HCT116 (cell line): ENCODE data around the gene ALDH2. TPM values are rescaled to one million over a fixed set of nuclear protein-coding genes. Genes with fewer than 3 reads are reported as not detected.

Experiments used
- ATAC-seq: fragments of 200-7000 bp; cut with Tn5 transposase; 2 replicates; pipeline ENCODE4 v1.9.1; 2020; ENCODE audit warnings: mild to moderate bottlenecking, moderate library complexity
- BruUV-seq: library from RNA; stranded (reverse); fragments of 400-500 nt; replicated peaks from 2 replicates; lab custom pipeline; 2021; lab: Mats Ljungman, UMichigan
- CTCF ChIA-PET: fragments of 300-600 bp; sonication (Branson Sonifier 250); formaldehyde crosslinking; loops from one replicate; lab custom pipeline; 2021; ENCODE audit warnings: antibody characterized with exemption; lab: Charles Lee
- POLR2A ChIA-PET: fragments of 300-600, 350-600 bp; sonication (Branson Sonifier 250); formaldehyde crosslinking; loops from one replicate; lab custom pipeline; 2021; ENCODE audit warnings: antibody characterized with exemption; lab: Charles Lee
- RAD21 ChIA-PET, 2 experiments: fragments of 300-600 bp; sonication (Branson Sonifier 250); formaldehyde crosslinking; loops; one replicate each; lab custom pipeline; 2023; ENCODE audit warnings: low total read pairs in 2 of 2; ENCODE audit not compliant: uncharacterized antibody in 2 of 2, unreplicated experiment in 2 of 2, low non-redundant PET in 1 of 2; lab: Charles Lee
- DNase-seq: peaks from one replicate; pipeline ENCODE4 v3.0.0-alpha.2; 2010; ENCODE audit warnings: low read depth, low spot score
- H2AFZ ChIP-seq: fragments of 200-600 bp; shearing (Covaris generic), sonication (generic); 2 replicates; pipeline ENCODE4 v1.6.1; 2017; ENCODE audit warnings: low read depth, mixed run types, mixed read lengths, antibody characterized with exemption, low read length; ENCODE audit not compliant: poor library complexity, severe bottlenecking
- H3K27ac ChIP-seq: 2 replicates; pipeline ENCODE4 v1.5.1; 2012; ENCODE audit warnings: low read depth, low read length
- H3K27me3 ChIP-seq: fragments of 200-600 bp; sonication (generic); 2 replicates; pipeline ENCODE4 v1.6.1; 2016; ENCODE audit warnings: mixed run types, low read length, mixed read lengths; ENCODE audit not compliant: insufficient read depth
- H3K36me3 ChIP-seq, 2 experiments: fragments of 200-500 bp in 1 of 2; fragments of 200-600 bp in 1 of 2; sonication (Bioruptor generic) in 1 of 2; sonication (generic) in 1 of 2; 2 replicates each; pipeline versions ENCODE4 v1.5.1 to v1.6.1; 2014 to 2016; ENCODE audit warnings: low read length in 2 of 2, inconsistent platforms in 1 of 2, mixed read lengths in 1 of 2, mixed run types in 1 of 2; ENCODE audit not compliant: insufficient read depth in 2 of 2, control insufficient read depth in 1 of 2
- H3K4me1 ChIP-seq, 2 experiments: fragments of 200-600 bp in 1 of 2; sonication (generic) in 1 of 2; 2 replicates each; pipeline versions ENCODE4 v1.5.1 to v1.6.1; 2012 to 2017; ENCODE audit warnings: low read length in 2 of 2, inconsistent platforms in 1 of 2, mild to moderate bottlenecking in 1 of 2, mixed read lengths in 1 of 2, mixed run types in 1 of 2, moderate library complexity in 1 of 2; ENCODE audit not compliant: insufficient read depth in 2 of 2, control insufficient read depth in 1 of 2
- H3K4me2 ChIP-seq: fragments of 200-600 bp; sonication (generic); 2 replicates; pipeline ENCODE4 v1.6.1; 2017; ENCODE audit warnings: mixed run types, low read length, mixed read lengths
- H3K4me3 ChIP-seq, 2 experiments: fragments of 200-600 bp in 1 of 2; sonication (generic) in 1 of 2; replicated peaks in 1 of 2; 2 replicates each; pipeline ENCODE4 v1.5.1; 2011 to 2016; ENCODE audit warnings: low read length in 2 of 2, control low read depth in 1 of 2, low read depth in 1 of 2, mild to moderate bottlenecking in 1 of 2, mixed read lengths in 1 of 2, mixed run types in 1 of 2
- H3K79me2 ChIP-seq: fragments of 200-600 bp; sonication (generic); 2 replicates; pipeline ENCODE4 v1.6.1; 2017; ENCODE audit warnings: mild to moderate bottlenecking, mixed run types, low read length, moderate library complexity, mixed read lengths; ENCODE audit not compliant: insufficient read depth
- H3K9ac ChIP-seq: fragments of 200-600 bp; sonication (generic); 2 replicates; pipeline ENCODE4 v1.6.1; 2016; ENCODE audit warnings: low read length, mixed read lengths
- H3K9me2 ChIP-seq: fragments of 200-600 bp; sonication (generic), shearing (Covaris generic); 2 replicates; pipeline ENCODE4 v1.6.1; 2017; ENCODE audit warnings: mixed run types, mild to moderate bottlenecking, moderate library complexity; ENCODE audit not compliant: insufficient read depth
- H3K9me3 ChIP-seq, 2 experiments: fragments of 200-500 bp in 1 of 2; fragments of 200-600 bp in 1 of 2; sonication (Bioruptor generic) in 1 of 2; sonication (generic) in 1 of 2; 2 replicates each; pipeline ENCODE4 v1.6.1; 2014 to 2017; ENCODE audit warnings: low read length in 2 of 2, mixed read lengths in 2 of 2, inconsistent platforms in 1 of 2, low read depth in 1 of 2, mild to moderate bottlenecking in 1 of 2, mixed run types in 1 of 2, moderate library complexity in 1 of 2; ENCODE audit not compliant: control insufficient read depth in 1 of 2, insufficient read depth in 1 of 2
- H4K20me1 ChIP-seq: fragments of 200-600 bp; sonication (generic), shearing (Covaris generic); 2 replicates; pipeline ENCODE4 v1.6.1; 2017; ENCODE audit warnings: mixed run types, mild to moderate bottlenecking, moderate library complexity; ENCODE audit not compliant: insufficient read depth
- ATF3 ChIP-seq: IDR thresholded peaks from 2 replicates; pipeline ENCODE4 v1.6.1; 2012
- ELF1 ChIP-seq: IDR thresholded peaks from 2 replicates; pipeline ENCODE4 v1.6.1; 2012; ENCODE audit warnings: low read depth, borderline replicate concordance
- JUND ChIP-seq: IDR thresholded peaks from 2 replicates; pipeline ENCODE4 v1.6.1; 2012
- RAD21 ChIP-seq: IDR thresholded peaks from 2 replicates; pipeline ENCODE4 v1.6.1; 2012; ENCODE audit warnings: low read depth, mild to moderate bottlenecking
- SIN3A ChIP-seq: IDR thresholded peaks from 2 replicates; pipeline ENCODE4 v1.6.1; 2012; ENCODE audit warnings: low read depth
- SRF ChIP-seq: IDR thresholded peaks from 2 replicates; pipeline ENCODE4 v1.6.1; 2012; ENCODE audit warnings: low read depth
- TCF7L2 ChIP-seq: IDR thresholded peaks from 2 replicates; pipeline ENCODE4 v1.7.0; 2011; ENCODE audit warnings: borderline replicate concordance, inconsistent platforms; ENCODE audit not compliant: insufficient read depth, insufficient read length; ENCODE audit errors: extremely low read depth
- YY1 ChIP-seq: IDR thresholded peaks from 2 replicates; pipeline ENCODE4 v1.6.1; 2011; ENCODE audit warnings: low read length, low read depth, moderate library complexity, mild to moderate bottlenecking; ENCODE audit not compliant: insufficient replicate concordance; ENCODE audit errors: extremely low read depth
- ZBTB33 ChIP-seq: IDR thresholded peaks from 2 replicates; pipeline ENCODE4 v1.6.1; 2011; ENCODE audit warnings: mild to moderate bottlenecking, low read length, moderate library complexity; ENCODE audit not compliant: insufficient replicate concordance; ENCODE audit errors: extremely low read depth
- ZFX ChIP-seq: fragments of 450-650 bp; IDR thresholded peaks from 2 replicates; pipeline ENCODE4 v1.6.1; 2017
- intact Hi-C: fragments of 100-400 bp; cut with micrococcal nuclease; formaldehyde crosslinking; loops from 2 replicates; pipeline ENCODE4 v1.10.0; 2022
- total RNA-seq: library from RNA; stranded (reverse); gene quantifications from one replicate; pipeline ENCODE4 v1.2.1, GENCODE V29; 2021; ENCODE audit not compliant: unreplicated experiment
- TF ChIP-seq, protein P1 (sequence below): IDR thresholded peaks from 2 replicates; pipeline ENCODE4 v1.6.1; 2012

The ALDH2 gene
- total RNA-seq, 1 experiment from 2014 or later = 32.9 TPM

DNA sequence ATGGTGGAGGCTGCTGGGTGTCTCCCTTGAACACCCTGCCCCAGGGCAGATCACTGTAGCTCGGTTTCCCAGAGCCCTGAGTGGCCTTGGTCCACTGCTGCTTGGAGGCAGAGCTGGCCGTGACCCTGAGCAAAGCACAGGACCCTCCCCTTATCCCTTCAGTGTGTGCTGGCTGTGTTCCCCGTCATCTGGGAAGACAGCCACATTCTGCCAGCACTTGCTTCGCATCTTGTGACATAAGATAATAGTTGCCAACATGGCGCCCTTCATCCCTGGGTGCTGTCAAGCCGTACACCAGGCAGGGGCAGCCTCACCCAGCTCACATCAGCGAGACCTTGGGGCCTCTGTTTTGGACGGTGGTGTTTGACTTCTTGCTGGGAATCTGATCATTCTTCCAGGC is 12.1 kb upstream of the ALDH2 start:
- intact Hi-C loops = no loop called here
- Histone ChIP-seq H3K9me2 (no peaks in the 10 kb centered on the region), H3K4me1 (no peaks in the 10 kb centered on the region)
- TF ChIP-seq ATF3 (no peak), SIN3A (no peak), ZFX (no peak), ZBTB33 (no peak), YY1 (no peak), RAD21 (no peak), JUND (no peak), TCF7L2 (no peak), SRF (no peak), ELF1 (no peak)
- TF ChIP-seq, protein P1, sequence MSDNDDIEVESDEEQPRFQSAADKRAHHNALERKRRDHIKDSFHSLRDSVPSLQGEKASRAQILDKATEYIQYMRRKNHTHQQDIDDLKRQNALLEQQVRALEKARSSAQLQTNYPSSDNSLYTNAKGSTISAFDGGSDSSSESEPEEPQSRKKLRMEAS = no peak
- TF ChIP-seq, all 23 proteins: peak for 0
- H2AFZ ChIP-seq = no peak overlapping the region
- ChIA-PET CTCF (interaction anchor here (1.8 to 3.7 kb wide), 2 partner anchors 58 to 60 kb away, joined by 6 to 42 read pairs; no protein-coding TSS in a partner anchor), RAD21 (interaction anchor here in 1 of 2 experiments (0.9 kb wide), 1 partner anchor 58 kb away, joined by 5 read pairs; no protein-coding TSS in a partner anchor), POLR2A (no interaction called here)
- no peak overlapping the region for H3K27ac ChIP-seq
- no peak overlapping the region for H3K4me2 ChIP-seq
- no peaks in the 10 kb centered on the region for H3K79me2 ChIP-seq
- no peak overlapping the region for H3K4me3 ChIP-seq
- DNase-seq (no peak), ATAC-seq (no peak)
- no TSS peak for BruUV-seq
- 0 out of 4 replicates have a peak, but pooled peaks cover 0 to 4% of the 10 kb centered on the region in 2 experiments for H3K36me3 ChIP-seq
- H3K9me3 ChIP-seq = no peaks in the 10 kb centered on the region
- H3K9ac ChIP-seq = no peak overlapping the region
- no peaks in the 10 kb centered on the region for H4K20me1 ChIP-seq
- no peaks in the 10 kb centered on the region for H3K27me3 ChIP-seq
